ENCODE measurements around the gene NRAP.

DNA sequence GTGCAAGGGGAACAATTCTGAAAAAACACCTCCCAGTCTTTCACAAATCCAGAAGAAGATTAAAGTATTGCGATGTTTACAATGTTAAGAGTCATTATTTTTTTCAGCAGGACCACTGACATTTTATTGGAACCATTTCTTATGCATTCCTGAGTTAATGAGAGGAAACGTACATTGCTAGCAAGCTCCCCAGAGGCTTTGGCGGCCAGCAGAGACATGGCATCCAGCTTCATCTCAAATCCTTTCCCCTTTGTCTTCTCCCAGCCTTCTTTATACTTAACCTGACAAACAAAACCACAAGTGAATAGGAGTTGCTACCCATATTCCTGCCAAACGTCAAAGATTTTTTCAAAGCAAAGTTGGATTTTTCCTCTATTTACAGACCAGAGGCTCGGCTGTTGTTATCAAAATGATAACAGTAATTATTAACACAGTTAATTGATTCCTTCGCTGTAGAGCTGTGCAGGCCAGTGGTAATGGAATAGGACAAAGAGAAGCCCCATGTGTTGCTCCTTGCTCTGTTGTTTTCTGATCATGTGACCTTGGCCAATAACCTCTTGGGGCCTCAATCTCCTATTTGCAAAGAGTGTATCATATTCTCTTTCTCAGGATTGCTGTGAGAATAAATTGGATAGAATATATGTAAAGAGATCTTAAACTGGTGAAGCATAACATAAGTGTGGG lies 32.0 kb downstream of the NRAP start:
- no peak for TF ChIP-seq CTCF (IDR thresholded peaks at IDR 0.05)
- no peak for TF ChIP-seq POLR2A (IDR thresholded peaks at IDR 0.05)
